ENCODE data around the gene ZNF275.

The ZNF275 gene

DNA sequence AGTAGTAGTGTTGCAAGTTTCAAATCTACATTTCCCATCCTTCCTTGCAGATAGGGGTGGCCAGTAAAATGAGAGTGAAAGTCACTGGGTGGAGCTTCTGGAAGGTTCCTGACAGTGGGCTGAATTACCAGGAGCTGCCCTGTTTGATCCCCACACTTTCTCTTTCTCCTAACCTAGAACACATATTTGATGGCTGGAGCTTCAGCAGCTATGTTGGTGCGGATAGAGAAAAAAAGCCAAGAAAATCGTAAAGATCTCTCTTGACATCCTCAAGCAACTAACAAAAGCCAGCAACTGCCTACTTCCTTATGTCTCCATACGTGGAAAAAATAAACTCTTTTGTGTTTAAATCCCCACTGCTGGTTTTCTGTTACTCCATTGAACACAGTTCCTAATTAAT, 32.2 kb downstream of the ZNF275 start:
- H3K9me3 ChIP-seq = no peaks in the 10 kb centered on the region
- peaks cover 3% of the 10 kb centered on the region; the same call in 1 of the 2 replicates for H3K4me1 ChIP-seq
- DNase-seq = no peak

GRCh38 chrX:153366878-153367538, 33.1 kb downstream of the ZNF275 start:
- no peaks in the 10 kb centered on the region for H3K9me3 ChIP-seq
- no peak for TF ChIP-seq CTCF (IDR thresholded peaks at IDR 0.05; ENCODE audit: low read depth, low read length)
- DNase-seq = no peak
- 0 out of 2 replicates have a peak, but pooled peaks cover 3% of the 10 kb centered on the region for H3K4me1 ChIP-seq
- no peaks in the 10 kb centered on the region for H3K36me3 ChIP-seq
- no peak overlapping the region for H3K4me3 ChIP-seq (ENCODE audit: low read depth, low read length)
- no peaks in the 10 kb centered on the region for H3K27me3 ChIP-seq

More for the DNA sequence above, 32.2 kb downstream of the ZNF275 start:
- Histone ChIP-seq H3K36me3 (no peaks in the 10 kb centered on the region), H3K27me3 (no peaks in the 10 kb centered on the region), H3K4me3 (ENCODE audit: low read depth, low read length) (no peak overlapping the region)
- TF ChIP-seq CTCF (IDR thresholded peaks at IDR 0.05; ENCODE audit: low read depth, low read length) = no peak

- no peak overlapping the region for H3K4me3 ChIP-seq (ENCODE audit: low read depth, low read length)
- no peaks in the 10 kb centered on the region for H3K9me3 ChIP-seq
- no peaks in the 10 kb centered on the region for H3K36me3 ChIP-seq
- no peaks in the 10 kb centered on the region for H3K4me1 ChIP-seq
- DNase-seq = no peak
- H3K27me3 ChIP-seq = no peaks in the 10 kb centered on the region
- TF ChIP-seq CTCF (IDR thresholded peaks at IDR 0.05; ENCODE audit: low read depth, low read length) = no peak
Observed at GRCh38 chrX:153370293-153371055, 36.5 kb downstream of the ZNF275 start.

GRCh38 chrX:153371256-153371655, 37.3 kb downstream of the ZNF275 start:
- Histone ChIP-seq H3K4me3 (ENCODE audit: low read depth, low read length) (no peak overlapping the region), H3K36me3 (no peaks in the 10 kb centered on the region), H3K27me3 (no peaks in the 10 kb centered on the region), H3K4me1 (no peaks in the 10 kb centered on the region), H3K9me3 (no peaks in the 10 kb centered on the region)
- DNase-seq = no peak
- TF ChIP-seq CTCF (IDR thresholded peaks at IDR 0.05; ENCODE audit: low read depth, low read length) = no peak

GRCh38 chrX:153372949-153373348, 39.0 kb downstream of the ZNF275 start:
- no peaks in the 10 kb centered on the region for H3K9me3 ChIP-seq
- H3K27me3 ChIP-seq = no peaks in the 10 kb centered on the region
- no peak for DNase-seq
- no peak for TF ChIP-seq CTCF (IDR thresholded peaks at IDR 0.05; ENCODE audit: low read depth, low read length)
- no peaks in the 10 kb centered on the region for H3K4me1 ChIP-seq
- H3K4me3 ChIP-seq (ENCODE audit: low read depth, low read length) = no peak overlapping the region
- H3K36me3 ChIP-seq = no peaks in the 10 kb centered on the region

- Histone ChIP-seq H3K9me3 (no peaks in the 10 kb centered on the region), H3K4me3 (ENCODE audit: low read depth, low read length) (no peak overlapping the region), H3K36me3 (no peaks in the 10 kb centered on the region), H3K4me1 (peaks cover 2% of the 10 kb centered on the region; the same call in 1 of the 2 replicates), H3K27me3 (no peaks in the 10 kb centered on the region)
- TF ChIP-seq CTCF (IDR thresholded peaks at IDR 0.05; ENCODE audit: low read depth, low read length) = no peak
- DNase-seq = no peak
Observed at GRCh38 chrX:153374426-153374825, 40.5 kb downstream of the ZNF275 start.

Data from BE2C (cell line).